ENCODE results near the gene LRRC14B. TPM values are rescaled to one million over a fixed set of nuclear protein-coding genes. Genes with fewer than 3 reads are reported as not detected.

Gene LRRC14B
- total and polyA plus RNA-seq, 2 of the 13 experiments (the other 11 are each of a cell fraction or from before 2014, with no cell fraction given): not detected

- POLR2A ChIA-PET: no interaction called here
- 0% methylated on average over 1 of the region's 1 CpG for whole genome bisulfite sequencing (ENCODE audit: low lambda C conversion rate)
- DNase-seq (ENCODE audit: low spot score) (no peak), ATAC-seq (no peak), FAIRE-seq (no peak)
- Histone ChIP-seq H3K79me2 (ENCODE audit: insufficient read depth, low read length) (no peaks in the 10 kb centered on the region), H3K9ac (ENCODE audit: insufficient read depth, low read depth, low read length) (no peak overlapping the region), H3K36me3 (replicated peaks in 1 of 2; ENCODE audit: control insufficient read depth in 1 of 2, insufficient read depth in 2 of 2, low read length in 2 of 2) (no peaks in the 10 kb centered on the region), H2AFZ (ENCODE audit: low read length) (no peak overlapping the region), H3K4me3 (replicated peaks in 1 of 3; ENCODE audit: insufficient read depth in 1 of 3, low read depth in 2 of 3, low read length in 3 of 3) (no peak overlapping the region), H3K27ac (ENCODE audit: extremely low read length, insufficient read depth, low read length) (no peak overlapping the region), H3K4me1 (ENCODE audit: insufficient read depth, low read length) (no peaks in the 10 kb centered on the region), H3K27me3 (ENCODE audit: control insufficient read depth in 1 of 2, insufficient read depth in 2 of 2, low read length in 2 of 2) (peaks cover 2 to 25% of the 10 kb centered on the region in 2 experiments; a peak in 2 of 5 replicates), H3K9me3 (ENCODE audit: low read length) (peaks cover 14% of the 10 kb centered on the region), H4K20me1 (ENCODE audit: insufficient read depth, low read length) (no peaks in the 10 kb centered on the region), H3K4me2 (ENCODE audit: low read depth, low read length) (no peak overlapping the region)
- no TSS peak for BruUV-seq (replicated peaks)
- TF ChIP-seq JUND (CRISPR knock-in tag; IDR thresholded peaks at IDR 0.05) (no peak), MYNN (CRISPR knock-in tag; IDR thresholded peaks at IDR 0.05; ENCODE audit: low read depth) (no peak), TMF1 (CRISPR knock-in tag; IDR thresholded peaks at IDR 0.05; ENCODE audit: low read depth) (no peak), PRMT3 (CRISPR knock-in tag; IDR thresholded peaks at IDR 0.05; ENCODE audit: borderline replicate concordance, low read depth) (no peak), NKX3-1 (CRISPR knock-in tag; IDR thresholded peaks at IDR 0.05) (no peak), MTF2 (CRISPR knock-in tag; IDR thresholded peaks at IDR 0.05; ENCODE audit: borderline replicate concordance) (no peak), NFKBIZ (CRISPR knock-in tag; IDR thresholded peaks at IDR 0.05) (no peak), ZNF383 (CRISPR knock-in tag; IDR thresholded peaks at IDR 0.05; ENCODE audit: borderline replicate concordance) (no peak), ZNF704 (CRISPR knock-in tag; IDR thresholded peaks at IDR 0.05; ENCODE audit: borderline replicate concordance) (no peak), RCOR2 (CRISPR knock-in tag; IDR thresholded peaks at IDR 0.05) (no peak), FOXK1 (CRISPR knock-in tag; IDR thresholded peaks at IDR 0.05; ENCODE audit: borderline replicate concordance, low read depth) (no peak), ZNF557 (CRISPR knock-in tag; IDR thresholded peaks at IDR 0.05) (no peak), FOXC1 (CRISPR knock-in tag; IDR thresholded peaks at IDR 0.05; ENCODE audit: borderline replicate concordance) (no peak), TERF1 (CRISPR knock-in tag; IDR thresholded peaks at IDR 0.05) (no peak)
- CTCF ChIA-PET (ENCODE audit: low intra/inter-chr PET ratio, low total read pairs): no interaction called here
- in situ Hi-C loops (cut with HindIII; ENCODE audit: extremely low pct_ligation_motif_present, low pct_unique_long_range_greater_than_20kb): no loop called here
- intact Hi-C loops (cut with micrococcal nuclease; ENCODE audit: unreplicated experiment): no loop called here
These were observed 43.5 kb upstream of the LRRC14B start for GRCh38 chr5:147751-148150.
